ENCODE measurements around the gene THSD7B. TPM values are rescaled to one million over a fixed set of nuclear protein-coding genes. Genes with fewer than 3 reads are reported as not detected.
"Not testable (repeated sequence)": the region's sequence is repeated elsewhere in the genome, so short reads cannot be mapped to it uniquely, and the experiment has no call there.

THSD7B gene
- total RNA-seq, 4 donors from 2014 or later, result 0.12 to 1.1 (median 0.39) TPM

- TF ChIP-seq POLR2A (IDR thresholded peaks at IDR 0.05) (no peak), EP300 (IDR thresholded peaks at IDR 0.05) (no peak), POLR2AphosphoS5 (IDR thresholded peaks at IDR 0.05) (no peak), CTCF (IDR thresholded peaks at IDR 0.05) (no peak)
- Histone ChIP-seq H3K4me3 (no peak overlapping the region), H3K9me3 (no peaks in the 10 kb centered on the region), H3K27me3 (no peaks in the 10 kb centered on the region), H3K4me1 (peaks cover 0 to 9% (median 0%) of the 10 kb centered on the region in 3 donors), H3K27ac (no peak overlapping the region), H3K36me3 (no peaks in the 10 kb centered on the region)
- WGBS, 2 donors (ENCODE audit: low coverage in 1 of 2), result 55 to 93% methylated on average over 1 of the region's 1 CpG
- ATAC-seq, result no peak
Measured at GRCh38 chr2:137677466-137677865, 912.1 kb downstream of the THSD7B start.

- no peaks in the 10 kb centered on the region for H3K36me3 ChIP-seq
- TF ChIP-seq CTCF (IDR thresholded peaks at IDR 0.05), result no peak
- no peak for TF ChIP-seq EP300 (IDR thresholded peaks at IDR 0.05)
- TF ChIP-seq POLR2A (IDR thresholded peaks at IDR 0.05), result no peak
- no peak for TF ChIP-seq POLR2AphosphoS5 (IDR thresholded peaks at IDR 0.05)
- 18 to 30% methylated on average over 1 of the region's 1 CpG for WGBS, 2 donors (ENCODE audit: low coverage in 1 of 2)
- H3K27me3 ChIP-seq, result no peaks in the 10 kb centered on the region
- no peak overlapping the region for H3K27ac ChIP-seq
- H3K9me3 ChIP-seq, result no peaks in the 10 kb centered on the region
- H3K4me1 ChIP-seq, result no peaks in the 10 kb centered on the region
- H3K4me3 ChIP-seq, result no peak overlapping the region
- no peak for ATAC-seq
Measured at GRCh38 chr2:137689549-137689948, 924.2 kb downstream of the THSD7B start.

GRCh38 chr2:137693534-137693933 lies 928.2 kb downstream of the THSD7B start:
- Histone ChIP-seq H3K9me3 (no peaks in the 10 kb centered on the region), H3K27ac (no peak overlapping the region)
- ATAC-seq, result no peak

GRCh38 chr2:137696916-137697315 lies 931.6 kb downstream of the THSD7B start:
- no peak for ATAC-seq
- Histone ChIP-seq H3K27ac (no peak overlapping the region), H3K27me3 (no peaks in the 10 kb centered on the region), H3K4me3 (no peak overlapping the region), H3K4me1 (no peaks in the 10 kb centered on the region), H3K36me3 (no peaks in the 10 kb centered on the region), H3K9me3 (peaks cover 0 to 4% (median 0%) of the 10 kb centered on the region in 3 donors)
- no peak for TF ChIP-seq EP300 (IDR thresholded peaks at IDR 0.05)
- no peak for TF ChIP-seq POLR2AphosphoS5 (IDR thresholded peaks at IDR 0.05)
- TF ChIP-seq POLR2A (IDR thresholded peaks at IDR 0.05), result no peak
- no peak for TF ChIP-seq CTCF (IDR thresholded peaks at IDR 0.05)
- 78% methylated on average over 1 of the region's 1 CpG; no CpG with 5 or more reads in 1 of the 2 donors for WGBS, 2 donors (ENCODE audit: low coverage in 1 of 2)

More at GRCh38 chr2:137693534-137693933, 928.2 kb downstream of the THSD7B start:
- TF ChIP-seq CTCF (IDR thresholded peaks at IDR 0.05) (no peak), EP300 (IDR thresholded peaks at IDR 0.05) (no peak), POLR2A (IDR thresholded peaks at IDR 0.05) (no peak), POLR2AphosphoS5 (IDR thresholded peaks at IDR 0.05) (no peak)
- Histone ChIP-seq H3K36me3 (no peaks in the 10 kb centered on the region), H3K27me3 (no peaks in the 10 kb centered on the region), H3K4me1 (no peaks in the 10 kb centered on the region), H3K4me3 (no peak overlapping the region)
- 8 to 22% methylated on average over 1 to 2 of the region's 2 CpGs for WGBS, 2 donors (ENCODE audit: low coverage in 1 of 2)

- H3K27me3 ChIP-seq, H3K4me1 ChIP-seq, H3K27ac ChIP-seq, H3K9me3 ChIP-seq, H3K36me3 ChIP-seq, ATAC-seq, H3K4me3 ChIP-seq: not testable (repeated sequence)
- WGBS, 2 donors (ENCODE audit: low coverage in 1 of 2), result 69% methylated on average over 1 of the region's 1 CpG; no CpG with 5 or more reads in 1 of the 2 donors
Measured at GRCh38 chr2:137700250-137700649, 934.9 kb downstream of the THSD7B start.
